ENCODE results near the gene PROC.

The PROC gene

GRCh38 chr2:127426501-127427354 lies 8.5 kb downstream of the PROC start:
- no peak for DNase-seq (ENCODE audit: low read depth)
- no peak overlapping the region for H3K4me3 ChIP-seq (ENCODE audit: low read depth, low read length)
- TF ChIP-seq CTCF (IDR thresholded peaks at IDR 0.05; ENCODE audit: low read depth, low read length, missing control alignments) = no peak
- in situ Hi-C loops (cut with HindIII; ENCODE audit: low sequenced_read_pairs) = no loop called here

GRCh38 chr2:127427376-127428056 lies 9.3 kb downstream of the PROC start:
- no peak for TF ChIP-seq CTCF (IDR thresholded peaks at IDR 0.05; ENCODE audit: low read depth, low read length, missing control alignments)
- no peak overlapping the region for H3K4me3 ChIP-seq (ENCODE audit: low read depth, low read length)
- no peak for DNase-seq (ENCODE audit: low read depth)
- in situ Hi-C loops (cut with HindIII; ENCODE audit: low sequenced_read_pairs) = no loop called here

- TF ChIP-seq CTCF (IDR thresholded peaks at IDR 0.05; ENCODE audit: low read depth, low read length, missing control alignments) = no peak
- no peak overlapping the region for H3K4me3 ChIP-seq (ENCODE audit: low read depth, low read length)
- DNase-seq (ENCODE audit: low read depth) = no peak
- in situ Hi-C loops (cut with HindIII; ENCODE audit: low sequenced_read_pairs) = no loop called here
These were observed 10.0 kb downstream of the PROC start for GRCh38 chr2:127428057-127428814.

- in situ Hi-C loops (cut with HindIII; ENCODE audit: low sequenced_read_pairs) = no loop called here
- no peak overlapping the region for H3K4me3 ChIP-seq (ENCODE audit: low read depth, low read length)
- no peak for TF ChIP-seq CTCF (IDR thresholded peaks at IDR 0.05; ENCODE audit: low read depth, low read length, missing control alignments)
- DNase-seq (ENCODE audit: low read depth) = no peak
These were observed 10.5 kb downstream of the PROC start for GRCh38 chr2:127428815-127429109.

- no peak for TF ChIP-seq CTCF (IDR thresholded peaks at IDR 0.05; ENCODE audit: low read depth, low read length, missing control alignments)
- no peak for DNase-seq (ENCODE audit: low read depth)
- in situ Hi-C loops (cut with HindIII; ENCODE audit: low sequenced_read_pairs) = no loop called here
- no peak overlapping the region for H3K4me3 ChIP-seq (ENCODE audit: low read depth, low read length)
These were observed 11.1 kb downstream of the PROC start for GRCh38 chr2:127429291-127429690.

- H3K4me3 ChIP-seq (ENCODE audit: low read depth, low read length) = no peak overlapping the region
- DNase-seq (ENCODE audit: low read depth) = no peak
- in situ Hi-C loops (cut with HindIII; ENCODE audit: low sequenced_read_pairs) = no loop called here
These were observed 11.7 kb downstream of the PROC start for GRCh38 chr2:127429844-127430425.

More at GRCh38 chr2:127429844-127430425, 11.7 kb downstream of the PROC start:
- no peak for TF ChIP-seq CTCF (IDR thresholded peaks at IDR 0.05; ENCODE audit: low read depth, low read length, missing control alignments)

All from astrocyte of the cerebellum (primary cell).